ENCODE data around the gene JMY. TPM values are rescaled to one million over a fixed set of nuclear protein-coding genes. Genes with fewer than 3 reads are reported as not detected.
"Not testable (repeated sequence)": the region's sequence is repeated elsewhere in the genome, so short reads cannot be mapped to it uniquely, and the experiment has no call there.

The JMY gene
- total RNA-seq, 1 donor from 2014 or later: 9.0 TPM

DNA sequence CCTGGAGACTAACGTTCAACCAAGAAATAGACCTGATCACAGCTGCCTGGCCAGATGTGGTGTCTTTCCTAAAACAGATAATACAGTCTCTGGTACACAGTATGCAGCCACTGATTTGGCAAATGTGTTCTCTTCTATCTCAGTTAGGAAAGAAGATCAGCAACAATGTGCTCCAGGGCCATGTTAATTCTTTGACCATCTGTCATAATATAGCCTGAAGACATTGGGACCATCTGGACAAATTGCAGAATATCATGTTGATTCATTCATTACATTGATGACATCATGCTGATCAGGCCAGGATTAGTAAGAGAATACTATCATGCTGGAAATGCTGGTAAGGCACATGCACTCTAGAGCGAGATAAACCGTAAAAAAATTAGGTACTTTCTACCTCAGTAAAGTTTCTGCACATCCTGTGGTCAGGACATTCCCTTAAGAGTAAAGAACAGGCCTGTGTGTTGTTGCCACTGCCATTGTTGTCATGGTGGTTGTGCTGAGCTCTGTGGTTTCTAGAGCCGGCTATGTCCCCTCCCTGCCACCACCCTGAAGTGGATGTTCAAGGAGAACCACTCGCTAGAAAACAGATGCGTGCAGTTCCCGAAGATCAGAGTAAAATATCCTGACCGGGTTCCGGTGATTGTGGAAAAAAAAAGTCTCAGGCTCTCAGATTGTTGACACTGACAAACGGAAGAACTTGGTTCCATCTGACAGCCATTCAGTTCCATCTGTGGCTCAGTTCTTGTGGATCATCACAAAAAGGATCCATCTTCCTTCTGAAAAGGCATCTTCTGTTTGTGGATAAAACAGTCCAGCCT is 6.4 kb upstream of the JMY start:
- intact Hi-C loops (cut with DNase I): no loop called here
- no peak for ATAC-seq
- DNase-seq (ENCODE audit: missing footprints): no peak

DNA sequence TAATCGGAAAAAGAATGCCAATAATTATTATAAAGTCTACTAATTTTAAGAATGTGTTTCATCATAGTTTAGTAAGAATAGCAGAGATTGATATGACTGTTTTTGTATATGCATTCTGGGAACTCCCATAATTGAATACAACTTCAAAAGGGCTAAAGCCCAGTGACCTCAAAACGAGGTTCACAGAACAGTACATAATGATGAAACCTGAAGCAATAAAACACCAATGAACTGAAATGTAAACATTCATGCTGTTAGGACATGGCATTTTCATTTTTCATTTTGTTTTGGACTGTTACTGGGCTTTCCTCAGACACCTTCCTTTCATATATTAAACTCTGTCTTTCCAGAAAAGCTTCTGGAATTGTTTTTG is 684 bp upstream of the JMY start:
- DNase-seq (ENCODE audit: missing footprints) (no peak), ATAC-seq (no peak)

DNA sequence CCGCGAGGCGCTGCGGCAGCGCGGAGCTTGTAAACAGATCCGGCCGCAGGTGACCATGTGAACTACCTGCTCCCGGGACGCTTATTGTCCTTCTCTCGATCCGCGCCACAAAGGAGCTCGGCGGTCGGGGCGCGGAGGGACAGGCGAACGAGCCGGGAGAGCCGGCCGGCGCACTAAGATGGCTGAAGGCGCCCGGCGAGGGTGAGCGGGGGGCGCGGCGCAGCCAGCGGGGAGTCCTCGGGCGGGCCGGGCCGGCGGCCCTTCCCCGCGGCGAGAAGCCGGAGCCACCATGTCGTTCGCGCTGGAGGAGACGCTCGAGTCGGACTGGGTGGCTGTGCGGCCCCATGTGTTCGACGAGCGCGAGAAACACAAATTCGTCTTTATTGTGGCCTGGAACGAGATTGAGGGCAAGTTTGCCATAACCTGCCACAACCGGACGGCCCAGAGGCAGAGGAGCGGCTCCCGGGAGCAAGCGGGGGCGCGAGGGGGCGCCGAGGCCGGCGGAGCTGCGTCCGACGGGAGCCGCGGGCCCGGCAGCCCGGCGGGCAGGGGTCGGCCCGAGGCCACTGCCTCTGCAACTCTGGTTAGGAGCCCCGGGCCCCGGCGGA is 535 bp downstream of the JMY start:
- intact Hi-C loops (cut with DNase I): loop anchor here (5.0 kb wide), 1 partner anchor 276 kb away; the partner anchor contains the start of gene HOMER1
- ATAC-seq (peak; percentile 30), DNase-seq (ENCODE audit: missing footprints) (no peak)

More for the DNA sequence above, 684 bp upstream of the JMY start:
- intact Hi-C loops (cut with DNase I): loop anchor here (5.0 kb wide), 1 partner anchor 277 kb away; the partner anchor contains the start of gene HOMER1

DNA sequence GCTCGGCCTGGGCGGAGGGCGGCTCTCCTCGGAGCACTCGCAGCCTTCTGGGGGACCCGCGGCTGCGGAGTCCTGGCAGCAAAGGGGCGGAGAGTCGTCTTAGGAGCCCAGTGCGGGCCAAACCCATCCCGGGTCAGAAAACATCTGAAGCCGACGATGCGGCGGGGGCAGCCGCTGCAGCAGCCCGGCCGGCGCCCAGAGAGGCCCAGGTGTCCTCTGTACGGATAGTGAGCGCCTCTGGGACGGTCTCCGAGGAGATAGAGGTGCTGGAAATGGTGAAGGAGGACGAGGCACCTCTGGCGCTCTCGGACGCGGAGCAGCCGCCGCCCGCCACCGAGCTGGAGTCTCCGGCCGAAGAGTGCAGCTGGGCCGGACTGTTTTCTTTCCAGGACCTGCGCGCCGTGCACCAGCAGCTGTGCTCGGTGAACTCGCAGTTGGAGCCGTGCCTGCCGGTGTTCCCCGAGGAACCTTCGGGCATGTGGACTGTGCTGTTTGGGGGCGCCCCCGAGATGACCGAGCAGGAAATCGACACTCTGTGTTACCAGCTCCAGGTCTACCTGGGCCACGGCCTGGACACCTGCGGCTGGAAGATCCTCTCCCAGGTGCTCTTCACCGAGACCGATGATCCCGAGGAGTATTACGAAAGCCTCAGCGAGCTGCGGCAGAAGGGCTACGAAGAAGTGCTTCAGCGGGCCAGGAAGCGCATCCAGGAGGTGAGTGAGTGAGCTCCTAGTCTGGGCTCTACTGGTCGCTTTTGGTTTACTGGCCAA is 1.2 kb downstream of the JMY start:
- intact Hi-C loops (cut with DNase I): loop anchor here (5.0 kb wide), 1 partner anchor 275 kb away; the partner anchor contains the start of gene HOMER1
- ATAC-seq (peak; percentile 22), DNase-seq (ENCODE audit: missing footprints) (no peak)

DNA sequence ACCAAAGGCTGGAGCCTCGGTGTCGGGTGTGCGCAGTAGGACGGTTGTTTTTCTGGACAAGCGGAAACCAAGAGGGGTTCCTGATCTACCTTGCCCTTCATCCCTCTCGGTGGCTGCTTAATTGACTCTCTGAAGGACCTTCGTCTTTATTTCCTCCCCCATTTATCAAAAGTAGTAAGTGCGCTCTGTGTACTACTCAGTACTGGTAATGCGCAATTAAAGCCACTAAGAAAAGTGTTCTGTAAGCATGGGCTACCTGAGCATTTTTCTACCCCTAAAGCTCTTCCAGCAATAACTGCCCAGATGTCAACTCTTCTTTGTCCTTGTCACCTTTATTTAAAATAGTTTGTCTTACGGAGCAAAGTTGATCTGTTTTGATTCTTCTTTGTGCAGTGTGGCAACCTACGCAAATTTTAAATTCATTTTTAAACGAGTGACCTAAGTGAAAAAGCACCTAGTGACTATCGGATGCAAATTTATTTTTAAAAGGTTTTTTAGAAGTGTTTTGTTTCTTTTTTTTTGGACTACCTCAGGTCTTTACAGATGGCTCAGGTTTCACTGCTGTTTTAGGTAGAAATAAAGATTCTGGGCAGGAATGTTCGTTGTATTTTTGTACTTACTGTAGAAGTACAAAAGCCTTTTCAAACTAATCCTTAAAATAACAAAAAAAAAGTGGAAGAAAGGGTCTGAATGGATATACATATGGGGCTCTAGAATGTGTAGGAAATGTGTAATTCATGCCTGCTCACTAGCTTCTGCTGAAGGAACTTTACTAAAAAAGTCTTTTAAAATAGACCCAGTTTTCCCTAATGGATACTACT is 2.0 kb downstream of the JMY start:
- no peak for ATAC-seq
- DNase-seq (ENCODE audit: missing footprints): no peak
- intact Hi-C loops (cut with DNase I): loop anchor here (5.0 kb wide), 1 partner anchor 274 kb away; the partner anchor contains the start of gene HOMER1

DNA sequence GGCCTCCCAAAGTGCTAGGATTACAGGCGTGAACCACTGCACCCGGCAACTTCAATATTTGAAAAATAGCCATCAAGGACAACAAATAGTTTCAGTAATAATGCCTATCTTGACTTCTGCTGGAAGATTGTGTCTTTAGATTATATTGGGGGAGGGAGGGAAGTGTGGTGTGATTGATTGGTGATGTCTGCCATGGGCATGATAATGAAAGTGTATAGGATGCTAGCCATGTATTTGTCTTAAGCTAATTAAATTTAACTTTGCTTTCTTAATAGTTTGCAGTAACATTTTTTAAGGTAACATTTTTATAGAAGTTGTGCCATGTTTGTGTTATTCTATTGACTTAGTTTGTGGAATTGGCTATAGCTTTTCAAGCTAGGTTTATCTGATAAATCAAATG is 4.6 kb downstream of the JMY start:
- intact Hi-C loops (cut with DNase I): no loop called here
- DNase-seq (ENCODE audit: missing footprints): no peak
- ATAC-seq: no peak

DNA sequence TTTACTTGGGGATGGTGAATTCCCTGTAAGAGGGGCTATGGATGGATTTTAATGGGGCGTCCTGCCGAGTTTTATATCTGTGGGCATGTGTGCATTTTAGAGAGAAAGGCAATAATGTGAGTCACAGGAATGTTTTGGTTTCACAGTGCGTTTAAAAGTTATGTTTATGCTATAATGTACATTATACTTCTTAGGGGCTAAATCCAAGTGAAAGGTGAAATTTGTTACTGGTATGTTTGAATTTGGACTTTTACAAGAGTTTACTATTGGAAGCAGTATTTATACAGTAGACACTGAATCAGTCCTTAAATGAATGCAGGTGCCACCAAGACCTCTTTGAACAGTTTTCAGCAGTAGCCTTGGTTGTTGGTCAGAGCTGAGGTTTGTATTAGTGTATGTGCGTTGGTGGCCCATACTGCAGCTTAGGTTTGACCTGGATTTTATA is 5.6 kb downstream of the JMY start:
- ATAC-seq (no peak), DNase-seq (ENCODE audit: missing footprints) (no peak)
- intact Hi-C loops (cut with DNase I): no loop called here

DNA sequence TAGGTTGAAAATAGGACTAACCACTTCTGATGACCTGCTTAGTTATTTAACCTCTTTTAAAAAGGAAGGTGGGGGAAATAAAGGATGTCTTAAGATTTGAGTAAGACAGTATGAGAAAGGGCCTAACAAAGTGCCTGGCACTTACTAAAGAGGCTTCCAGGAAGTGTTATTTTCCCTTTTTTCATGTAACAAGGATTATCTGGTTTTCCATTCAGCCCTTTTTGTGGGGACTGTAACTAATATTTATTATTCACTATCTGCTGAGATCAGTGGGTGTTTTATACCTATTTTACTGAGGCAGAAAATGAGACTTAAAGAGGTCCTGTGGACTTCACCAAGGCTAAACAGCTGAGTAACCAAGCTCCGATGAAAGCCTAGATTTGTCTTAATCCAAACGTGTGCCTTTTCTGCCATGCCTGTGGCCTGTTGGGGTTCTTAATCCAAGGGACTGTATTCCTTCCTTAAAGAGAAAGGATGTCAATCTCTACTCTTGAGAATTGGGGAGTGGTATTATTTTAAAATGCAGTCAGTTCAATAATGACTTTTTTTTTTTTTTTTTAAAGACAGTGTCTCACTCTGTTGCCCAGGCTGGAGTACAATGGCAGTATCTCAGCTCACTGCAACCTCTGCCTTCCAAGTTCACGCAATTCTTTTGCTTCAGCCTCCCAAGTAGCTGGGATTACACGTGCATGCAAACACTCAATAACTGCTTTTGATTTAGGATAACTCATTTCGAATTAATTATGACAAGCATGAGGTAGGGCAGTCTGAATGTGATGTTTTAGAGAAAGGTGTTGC is 6.5 kb downstream of the JMY start:
- ATAC-seq (no peak), DNase-seq (ENCODE audit: missing footprints) (no peak)
- intact Hi-C loops (cut with DNase I): no loop called here

DNA sequence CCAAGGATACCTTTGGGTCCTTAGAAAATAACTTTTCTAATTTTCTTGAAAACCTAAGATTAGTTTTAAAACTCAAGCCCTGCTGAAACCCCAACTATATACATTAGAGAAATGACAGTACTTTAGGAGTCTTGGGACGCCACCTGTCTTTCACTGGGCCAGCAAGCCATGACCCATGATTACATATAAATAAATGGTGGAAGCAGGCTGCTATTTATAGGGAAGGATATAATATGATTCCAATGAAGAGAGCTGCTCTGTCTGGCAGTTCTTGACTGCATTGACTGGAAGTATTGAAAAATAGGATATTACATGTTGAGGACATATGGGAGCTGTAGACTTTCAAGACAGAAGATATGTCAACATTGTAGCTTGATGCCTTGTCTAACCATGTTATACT is 7.3 kb downstream of the JMY start:
- DNase-seq (ENCODE audit: missing footprints): no peak
- ATAC-seq: no peak
- intact Hi-C loops (cut with DNase I): no loop called here

DNA sequence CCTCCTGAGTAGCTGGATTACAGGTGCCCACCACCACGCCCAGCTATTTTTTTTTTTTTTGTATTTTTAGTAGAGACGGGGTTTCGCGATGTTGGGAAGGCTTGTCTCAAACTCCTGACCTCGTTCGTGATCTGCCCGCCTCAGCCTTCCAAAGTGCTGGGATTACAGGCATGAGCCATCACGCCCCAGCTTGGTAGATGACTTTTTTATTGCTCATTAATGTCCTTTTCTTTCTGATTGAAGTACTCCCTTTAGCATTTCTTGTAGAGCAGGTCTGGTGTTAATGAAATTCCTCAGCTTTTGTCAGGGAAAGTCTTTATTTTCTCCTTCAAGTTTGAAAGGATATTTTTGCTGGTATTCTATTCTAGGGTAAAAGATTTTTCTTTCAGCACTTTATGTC is 18.1 kb downstream of the JMY start:
- intact Hi-C loops (cut with DNase I): loop anchor here (10.0 kb wide), 1 partner anchor 211 kb away; no protein-coding TSS in a partner anchor
- DNase-seq (ENCODE audit: missing footprints); ATAC-seq: not testable (repeated sequence)

DNA sequence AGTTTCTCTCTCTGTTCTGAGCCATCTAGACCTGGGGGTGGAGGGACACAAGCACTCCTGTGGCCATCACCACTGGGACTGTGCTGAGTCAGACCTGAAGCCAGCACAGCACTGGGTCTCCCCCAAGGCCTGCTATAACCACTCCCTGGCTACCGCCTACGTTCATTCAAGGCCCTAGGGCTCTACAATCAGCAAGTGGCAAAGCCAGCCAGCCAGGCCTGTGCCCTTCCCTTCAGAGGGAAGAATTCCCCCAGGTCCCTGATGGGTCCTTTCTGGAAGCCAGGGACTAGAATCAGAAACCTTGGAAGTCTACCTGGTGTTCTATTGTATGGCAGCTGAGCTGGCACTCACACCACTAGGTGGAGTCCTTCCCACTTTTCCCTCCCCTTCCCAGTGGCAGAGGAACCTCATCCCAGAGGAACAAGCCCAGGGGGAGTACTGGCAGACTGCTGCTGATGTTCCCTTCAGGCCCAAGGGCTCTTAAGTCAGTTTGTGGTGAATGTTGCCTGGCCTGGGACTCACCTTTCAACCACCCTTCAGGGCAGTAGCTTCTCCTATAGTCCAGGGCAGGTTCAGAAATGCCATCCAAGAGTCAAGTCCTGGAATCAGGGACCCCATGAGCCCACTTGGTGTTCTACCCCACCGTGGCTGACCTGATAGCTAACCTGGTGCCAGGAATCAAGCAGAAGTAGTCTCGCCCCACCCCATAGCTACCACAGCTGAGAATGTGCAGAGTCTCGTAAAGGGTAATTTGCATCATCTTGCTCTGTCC is 20.0 kb downstream of the JMY start:
- intact Hi-C loops (cut with DNase I): loop anchor here (10.0 kb wide), 1 partner anchor 209 kb away; no protein-coding TSS in a partner anchor
- ATAC-seq (peak; percentile 57), DNase-seq (ENCODE audit: missing footprints) (no peak)

DNA sequence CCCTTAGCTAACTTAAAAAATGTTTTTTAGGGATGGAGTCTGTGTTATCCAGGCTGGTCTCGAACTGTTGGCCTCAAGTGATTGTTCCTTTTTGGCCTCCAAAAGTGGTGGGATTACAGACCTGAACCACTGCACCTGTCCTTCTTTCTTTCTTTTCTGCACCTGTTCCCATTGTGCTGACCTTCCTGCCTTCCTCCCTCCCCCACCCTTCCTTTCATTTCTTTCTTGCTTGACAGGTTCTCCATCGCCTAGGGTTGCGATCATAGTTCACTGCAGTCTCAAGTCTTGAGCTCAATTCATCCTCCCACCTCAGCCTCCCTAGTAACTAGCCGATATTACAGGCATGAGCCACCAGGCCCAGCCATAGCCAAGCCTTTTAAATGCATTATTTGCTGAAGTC is 20.6 kb downstream of the JMY start:
- intact Hi-C loops (cut with DNase I): loop anchor here (10.0 kb wide), 1 partner anchor 208 kb away; no protein-coding TSS in a partner anchor
- ATAC-seq: no peak
- no peak for DNase-seq (ENCODE audit: missing footprints)

DNA sequence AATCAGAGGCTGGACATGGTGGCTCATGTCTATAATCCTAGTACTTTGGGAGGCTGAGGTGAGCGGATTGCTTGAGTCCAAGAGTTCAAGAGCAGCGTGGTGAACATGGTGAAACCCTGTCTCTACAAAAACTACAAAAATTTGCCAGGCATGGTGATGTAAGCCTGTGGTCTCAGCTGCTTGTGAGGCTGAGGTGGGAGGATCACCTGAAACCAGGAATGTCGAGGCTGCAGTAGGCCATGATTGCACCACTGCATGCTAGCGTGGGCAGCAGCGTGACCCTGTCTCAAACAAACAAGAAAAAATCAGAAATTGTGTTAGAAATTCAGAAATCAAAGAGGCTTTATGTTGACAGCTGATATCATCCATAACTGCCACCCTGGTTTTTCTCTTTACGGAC is 21.4 kb downstream of the JMY start:
- ATAC-seq (no peak), DNase-seq (ENCODE audit: missing footprints) (no peak)
- intact Hi-C loops (cut with DNase I): loop anchor here (10.0 kb wide), 1 partner anchor 207 kb away; no protein-coding TSS in a partner anchor

DNA sequence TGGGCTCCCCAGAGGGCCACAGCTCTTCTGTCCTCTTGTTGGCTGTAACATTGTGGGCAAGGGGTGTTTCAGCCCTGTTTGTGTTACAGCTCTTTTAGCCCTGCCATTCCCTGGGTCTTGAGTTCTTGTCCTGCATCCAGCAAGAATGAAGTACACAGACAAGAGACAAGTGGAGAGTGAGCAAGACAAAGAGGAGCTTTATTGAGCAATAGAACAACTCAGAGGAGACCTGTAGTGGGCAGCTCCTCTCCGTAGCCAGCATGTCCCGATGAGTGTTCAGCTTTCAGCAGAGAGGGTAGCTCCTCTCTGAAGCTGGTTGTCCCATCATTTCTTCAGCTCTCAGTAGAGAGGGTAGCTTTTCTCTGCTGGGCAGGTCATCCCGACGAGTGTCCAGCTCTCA is 22.9 kb downstream of the JMY start:
- intact Hi-C loops (cut with DNase I): loop anchor here (10.0 kb wide), 1 partner anchor 206 kb away; no protein-coding TSS in a partner anchor
- ATAC-seq (no peak), DNase-seq (ENCODE audit: missing footprints) (no peak)

DNA sequence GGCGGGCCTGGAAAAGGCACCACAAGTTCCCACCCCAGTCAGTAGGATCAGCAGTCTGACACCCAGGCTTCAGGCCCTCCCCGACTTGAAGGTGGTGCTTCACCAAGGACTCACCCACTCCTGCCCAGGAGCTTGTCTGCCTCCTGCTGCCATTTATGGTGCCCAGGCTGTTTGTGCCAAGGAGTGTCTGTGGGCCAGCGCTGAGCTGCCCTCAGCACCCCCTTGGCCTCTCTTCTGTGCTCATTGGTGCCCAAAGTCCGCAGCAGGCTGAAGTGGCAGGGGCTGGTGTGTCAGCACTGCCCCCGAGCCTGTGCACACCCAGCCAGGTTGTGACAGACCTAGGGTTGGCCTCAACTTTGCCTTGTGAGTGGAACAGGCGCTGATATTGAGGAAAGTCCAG is 23.5 kb downstream of the JMY start:
- intact Hi-C loops (cut with DNase I): loop anchor here (10.0 kb wide), 1 partner anchor 205 kb away; no protein-coding TSS in a partner anchor
- ATAC-seq (peak; percentile 64), DNase-seq (ENCODE audit: missing footprints) (no peak)

DNA sequence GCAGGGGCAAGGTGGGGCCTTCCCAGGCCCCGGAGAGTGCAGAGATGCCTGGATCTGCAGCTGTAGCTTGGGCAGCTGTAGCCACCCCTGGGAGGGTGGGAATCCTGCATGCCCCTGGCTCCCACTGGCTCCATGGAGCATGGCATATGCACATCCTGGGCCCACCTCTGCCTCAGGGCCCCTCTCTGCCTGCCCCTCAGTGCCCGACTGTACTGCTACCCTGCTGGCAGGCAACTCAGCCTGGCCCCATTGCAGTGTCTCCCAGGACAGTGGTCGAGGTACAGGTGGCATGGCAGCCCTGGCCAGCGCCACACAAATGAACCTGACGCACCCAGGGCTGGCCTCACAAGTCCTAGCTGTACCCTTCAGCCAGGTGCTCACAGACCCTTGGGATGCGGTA is 23.9 kb downstream of the JMY start:
- ATAC-seq (no peak), DNase-seq (ENCODE audit: missing footprints) (no peak)
- intact Hi-C loops (cut with DNase I): loop anchor here (10.0 kb wide), 1 partner anchor 205 kb away; no protein-coding TSS in a partner anchor

DNA sequence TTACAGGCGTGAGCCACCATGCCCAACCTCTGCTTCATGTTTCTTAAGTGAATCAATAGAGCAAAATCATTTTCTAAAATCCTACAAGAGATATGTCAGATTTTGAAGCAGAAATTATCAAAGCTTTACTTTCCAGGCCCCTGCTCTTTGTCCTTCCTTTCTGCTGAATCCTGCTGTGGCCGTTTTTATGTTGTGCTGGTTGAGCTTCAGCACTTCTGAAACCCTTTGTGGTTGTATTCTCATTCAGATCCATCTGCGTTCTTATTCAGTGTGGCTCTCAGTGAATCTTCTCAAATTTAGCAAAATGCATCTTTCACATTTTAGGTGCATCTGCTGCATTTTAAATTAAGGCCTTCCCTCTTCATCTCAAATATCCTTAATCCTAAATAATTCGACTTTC is 26.0 kb downstream of the JMY start:
- ATAC-seq (no peak), DNase-seq (ENCODE audit: missing footprints) (no peak)
- intact Hi-C loops (cut with DNase I): no loop called here
